PC-3 (cell line): Measurements from ENCODE around the gene CLUH.

Experiments used
- EZH2phosphoT487 ChIP-seq: fragments of 300-600 bp; sonication (generic); IDR thresholded peaks from 2 replicates; pipeline ENCODE4 v1.6.1; 2018; ENCODE audit warnings: mild to moderate bottlenecking, antibody characterized with exemption, low read length, borderline replicate concordance
- TF ChIP-seq, protein P1 (sequence below): fragments of 300-600 bp; sonication (generic); conservative IDR thresholded peaks from 2 replicates; pipeline ENCODE4 v1.5.1; 2017; ENCODE audit warnings: antibody characterized with exemption, low read depth, mild to moderate bottlenecking, low read length

DNA sequence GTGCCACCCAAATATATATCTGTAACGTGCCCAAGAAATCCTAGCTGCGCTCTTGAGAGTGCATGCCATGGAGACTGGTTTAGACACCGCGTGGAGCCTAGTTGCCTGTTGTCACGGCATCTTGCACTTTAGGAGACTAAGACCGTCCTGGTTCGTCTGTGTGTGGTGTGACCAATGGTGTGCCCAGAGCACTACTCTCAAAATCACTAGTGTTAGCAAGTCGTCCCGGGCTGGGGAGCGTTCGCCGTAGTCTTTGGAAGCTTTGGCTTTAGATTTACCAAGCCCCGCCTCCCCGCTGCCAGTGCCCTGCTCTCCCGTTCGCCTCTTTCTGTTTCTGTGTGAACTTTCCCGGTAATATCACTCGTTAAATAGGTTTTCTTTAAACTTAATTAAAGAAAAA, 27.0 kb downstream of the CLUH start:
- TF ChIP-seq, protein P1, sequence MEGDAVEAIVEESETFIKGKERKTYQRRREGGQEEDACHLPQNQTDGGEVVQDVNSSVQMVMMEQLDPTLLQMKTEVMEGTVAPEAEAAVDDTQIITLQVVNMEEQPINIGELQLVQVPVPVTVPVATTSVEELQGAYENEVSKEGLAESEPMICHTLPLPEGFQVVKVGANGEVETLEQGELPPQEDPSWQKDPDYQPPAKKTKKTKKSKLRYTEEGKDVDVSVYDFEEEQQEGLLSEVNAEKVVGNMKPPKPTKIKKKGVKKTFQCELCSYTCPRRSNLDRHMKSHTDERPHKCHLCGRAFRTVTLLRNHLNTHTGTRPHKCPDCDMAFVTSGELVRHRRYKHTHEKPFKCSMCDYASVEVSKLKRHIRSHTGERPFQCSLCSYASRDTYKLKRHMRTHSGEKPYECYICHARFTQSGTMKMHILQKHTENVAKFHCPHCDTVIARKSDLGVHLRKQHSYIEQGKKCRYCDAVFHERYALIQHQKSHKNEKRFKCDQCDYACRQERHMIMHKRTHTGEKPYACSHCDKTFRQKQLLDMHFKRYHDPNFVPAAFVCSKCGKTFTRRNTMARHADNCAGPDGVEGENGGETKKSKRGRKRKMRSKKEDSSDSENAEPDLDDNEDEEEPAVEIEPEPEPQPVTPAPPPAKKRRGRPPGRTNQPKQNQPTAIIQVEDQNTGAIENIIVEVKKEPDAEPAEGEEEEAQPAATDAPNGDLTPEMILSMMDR, result no peak
- no peak for TF ChIP-seq EZH2phosphoT487
